WTC11 (cell line): ENCODE data around the gene TFCP2.

Experiments used
- SP1 ChIP-seq: sonication (generic); formaldehyde crosslinking; conservative IDR thresholded peaks from 2 replicates; pipeline ENCODE4 v1.8.1; 2022; ENCODE audit warnings: missing genetic modification reagents
- TF ChIP-seq, protein P1 (sequence below): sonication (generic); formaldehyde crosslinking; IDR thresholded peaks from 2 replicates; pipeline ENCODE4 v1.8.1; 2022; ENCODE audit warnings: low read depth, missing genetic modification reagents, borderline replicate concordance

DNA sequence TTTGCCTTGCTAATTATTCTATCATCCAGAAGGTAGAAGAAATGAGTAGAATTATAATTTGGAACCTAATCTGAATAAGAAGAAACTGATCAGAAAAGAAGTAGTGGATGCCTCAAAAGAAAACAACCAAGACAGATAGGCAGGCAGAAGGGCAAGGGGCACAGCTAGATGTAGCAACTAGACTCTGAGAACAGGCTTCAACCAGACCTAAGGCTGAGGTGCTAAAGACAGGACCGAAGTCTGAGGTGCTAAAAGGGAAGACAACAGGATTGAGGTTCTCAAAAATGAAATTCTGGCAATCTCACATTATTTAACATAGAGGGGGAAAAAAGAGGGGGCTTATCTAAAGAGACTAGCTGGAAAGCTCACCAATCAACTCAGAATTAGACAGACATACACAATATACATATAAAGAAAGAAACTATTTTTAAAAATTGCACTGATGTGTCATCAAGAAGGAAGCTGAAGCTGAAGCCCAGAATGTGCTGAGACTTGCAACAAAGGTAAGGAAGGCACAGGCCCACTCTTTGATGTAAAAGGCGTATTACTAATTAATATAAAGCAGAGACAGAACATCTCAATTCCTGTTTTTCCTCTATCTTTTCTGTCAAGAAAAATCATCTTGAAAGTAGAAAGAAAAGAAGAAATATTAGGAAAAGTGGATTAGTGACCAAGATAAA is 45.7 kb downstream of the TFCP2 start:
- TF ChIP-seq, protein P1, sequence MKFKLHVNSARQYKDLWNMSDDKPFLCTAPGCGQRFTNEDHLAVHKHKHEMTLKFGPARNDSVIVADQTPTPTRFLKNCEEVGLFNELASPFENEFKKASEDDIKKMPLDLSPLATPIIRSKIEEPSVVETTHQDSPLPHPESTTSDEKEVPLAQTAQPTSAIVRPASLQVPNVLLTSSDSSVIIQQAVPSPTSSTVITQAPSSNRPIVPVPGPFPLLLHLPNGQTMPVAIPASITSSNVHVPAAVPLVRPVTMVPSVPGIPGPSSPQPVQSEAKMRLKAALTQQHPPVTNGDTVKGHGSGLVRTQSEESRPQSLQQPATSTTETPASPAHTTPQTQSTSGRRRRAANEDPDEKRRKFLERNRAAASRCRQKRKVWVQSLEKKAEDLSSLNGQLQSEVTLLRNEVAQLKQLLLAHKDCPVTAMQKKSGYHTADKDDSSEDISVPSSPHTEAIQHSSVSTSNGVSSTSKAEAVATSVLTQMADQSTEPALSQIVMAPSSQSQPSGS (CRISPR knock-in tag): no peak
- no peak for TF ChIP-seq SP1 (CRISPR knock-in tag)
